GM19193 (cell line): ENCODE results near the gene MFAP2.

Experiments used
- POLR2A ChIP-seq: IDR thresholded peaks from 4 replicates; pipeline ENCODE4 v1.6.1; 2011; ENCODE audit not compliant: insufficient read depth, insufficient read length; ENCODE audit errors: extremely low read depth

The MFAP2 gene

DNA sequence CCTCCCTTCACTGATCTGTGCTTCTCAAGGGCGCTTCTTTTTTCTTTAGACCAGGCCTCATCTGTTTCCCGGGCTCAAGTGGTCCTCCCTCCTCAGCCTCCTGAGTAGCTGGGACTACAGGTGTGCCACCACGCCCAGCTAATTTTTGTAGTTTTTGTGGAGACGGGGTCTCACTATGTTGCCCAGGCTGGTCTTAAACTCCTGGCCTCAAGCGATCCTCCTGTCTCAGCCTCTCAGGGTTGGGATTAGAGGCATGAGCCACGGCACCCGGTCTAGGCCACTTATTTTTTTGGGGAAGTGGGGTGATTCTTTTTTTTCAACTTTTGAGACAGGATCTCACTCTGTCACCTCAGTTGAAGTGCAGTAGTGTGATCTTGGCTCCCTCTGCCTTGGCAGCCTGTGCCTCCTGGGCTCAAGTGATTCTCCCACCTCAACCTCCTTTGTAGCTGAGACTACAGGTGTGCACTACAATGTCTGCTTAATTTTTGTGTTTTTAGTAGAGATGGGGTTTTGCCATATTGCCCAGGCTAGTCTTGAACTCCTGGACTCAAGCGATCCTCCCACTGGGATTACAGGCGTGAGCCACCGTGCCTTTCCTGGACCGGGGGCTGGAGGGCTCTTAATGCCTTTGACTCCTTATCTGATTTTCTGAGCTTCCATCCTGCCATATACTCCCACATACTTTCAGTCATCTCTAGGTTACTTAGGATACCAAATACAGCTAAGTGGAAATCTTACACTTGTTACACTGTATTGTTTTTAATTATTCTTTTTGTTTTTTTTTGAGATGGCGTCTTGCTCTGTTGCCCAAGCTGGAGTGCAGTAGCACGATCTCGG is 18.9 kb downstream of the MFAP2 start:
- no peak for TF ChIP-seq POLR2A

DNA sequence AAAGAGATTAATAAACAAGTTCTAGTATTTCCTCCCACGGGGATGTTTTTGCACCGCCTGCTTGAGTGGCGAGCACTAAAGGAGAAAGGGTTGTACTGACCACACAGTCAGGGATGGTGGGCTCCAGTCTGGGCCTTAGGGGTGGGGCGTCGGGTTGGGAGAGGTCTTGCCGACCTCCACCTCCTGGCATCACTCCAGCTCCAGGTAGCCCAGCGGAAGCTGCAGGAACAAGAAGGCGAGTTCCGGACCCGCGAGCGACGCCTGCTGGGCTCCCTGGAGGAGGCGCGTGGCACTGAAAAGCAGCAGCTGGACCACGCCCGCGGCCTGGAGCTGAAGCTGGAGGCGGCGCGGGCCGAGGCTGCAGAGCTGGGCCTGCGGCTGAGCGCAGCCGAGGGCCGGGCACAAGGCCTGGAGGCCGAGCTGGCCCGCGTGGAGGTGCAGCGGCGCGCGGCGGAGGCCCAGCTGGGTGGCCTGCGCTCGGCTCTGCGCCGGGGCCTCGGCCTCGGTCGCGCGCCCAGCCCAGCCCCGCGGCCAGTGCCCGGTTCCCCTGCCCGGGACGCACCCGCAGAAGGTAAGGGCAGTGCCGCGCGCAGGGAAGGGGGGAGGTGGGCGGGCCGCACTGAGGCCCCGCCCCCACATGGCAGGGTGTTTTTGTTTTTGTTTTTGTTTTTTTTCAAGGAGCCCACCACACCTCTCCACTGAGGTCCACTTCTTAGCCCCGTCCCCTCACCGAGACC is 19.7 kb downstream of the MFAP2 start:
- peak; percentile 46 for TF ChIP-seq POLR2A

DNA sequence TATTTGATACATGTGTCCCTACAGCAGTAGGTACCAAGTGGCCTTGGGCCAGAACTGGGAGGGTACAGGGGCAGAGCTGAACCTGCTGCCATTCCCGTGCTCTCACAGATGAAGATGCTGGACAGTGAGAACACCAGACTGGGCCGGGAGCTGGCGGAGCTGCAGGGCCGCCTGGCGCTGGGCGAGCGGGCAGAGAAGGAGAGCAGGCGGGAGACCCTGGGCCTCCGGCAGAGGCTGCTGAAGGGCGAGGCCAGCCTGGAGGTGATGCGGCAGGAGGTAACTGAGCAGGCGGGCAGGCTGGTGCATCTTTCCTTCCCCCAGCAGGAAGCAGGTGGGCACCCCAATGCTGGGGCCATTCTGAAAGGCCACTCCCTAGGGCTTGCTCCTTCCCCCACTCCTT is 21.9 kb downstream of the MFAP2 start:
- TF ChIP-seq POLR2A = no peak

DNA sequence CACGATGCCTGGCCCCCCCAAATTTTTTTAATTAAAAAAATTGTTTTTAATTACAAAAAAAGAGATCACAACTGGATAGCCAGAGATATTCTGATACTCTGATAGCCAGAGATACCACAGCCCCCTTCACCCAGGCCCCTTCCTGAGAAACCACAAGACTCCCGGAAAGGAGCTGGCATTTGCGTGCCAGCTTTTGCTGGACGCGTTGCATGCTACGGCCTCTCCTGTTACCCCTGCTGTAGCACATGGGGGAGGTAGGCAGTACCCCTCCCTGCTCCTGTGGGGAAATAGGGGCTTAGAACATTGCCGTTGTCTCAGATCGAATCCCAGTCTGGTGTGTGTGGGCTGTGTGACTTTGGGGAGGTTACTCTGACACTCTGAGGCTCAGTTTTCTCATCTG is 22.7 kb downstream of the MFAP2 start:
- no peak for TF ChIP-seq POLR2A

DNA sequence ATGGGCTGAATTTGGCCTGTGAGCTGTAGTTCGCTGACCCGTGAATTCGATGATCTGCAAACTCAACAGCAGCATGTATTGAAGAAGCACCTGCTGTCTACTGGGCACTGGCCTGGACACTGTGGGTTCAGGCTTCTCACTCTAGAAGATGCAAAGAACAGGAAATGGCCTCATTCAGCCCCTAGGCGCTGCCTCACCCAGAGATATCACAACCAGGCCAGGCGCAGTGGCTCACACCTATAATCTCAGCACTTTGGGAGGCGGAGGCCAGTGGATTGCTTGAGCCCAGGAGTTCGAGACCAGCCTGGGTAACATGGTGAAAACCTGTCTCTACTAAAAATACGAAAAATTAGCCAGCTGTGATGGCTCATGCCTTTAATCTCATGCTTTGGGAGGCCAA is 23.6 kb downstream of the MFAP2 start:
- no peak for TF ChIP-seq POLR2A

DNA sequence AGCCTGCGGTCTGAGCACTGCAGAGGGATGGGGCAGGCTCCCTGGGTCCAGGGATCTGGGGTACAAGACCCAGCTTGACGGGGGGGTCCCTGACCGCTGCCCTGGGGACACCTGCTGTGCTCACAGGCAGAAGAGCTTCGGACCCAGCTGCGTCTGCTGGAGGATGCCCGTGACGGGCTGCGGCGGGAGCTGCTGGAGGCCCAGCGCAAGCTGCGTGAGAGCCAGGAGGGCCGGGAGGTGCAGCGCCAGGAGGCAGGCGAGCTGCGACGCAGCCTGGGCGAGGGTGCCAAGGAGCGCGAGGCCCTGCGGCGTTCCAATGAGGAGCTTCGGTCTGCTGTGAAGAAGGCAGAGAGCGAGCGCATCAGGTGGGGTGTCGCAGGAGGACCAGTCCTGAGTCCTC is 25.2 kb downstream of the MFAP2 start:
- no peak for TF ChIP-seq POLR2A

DNA sequence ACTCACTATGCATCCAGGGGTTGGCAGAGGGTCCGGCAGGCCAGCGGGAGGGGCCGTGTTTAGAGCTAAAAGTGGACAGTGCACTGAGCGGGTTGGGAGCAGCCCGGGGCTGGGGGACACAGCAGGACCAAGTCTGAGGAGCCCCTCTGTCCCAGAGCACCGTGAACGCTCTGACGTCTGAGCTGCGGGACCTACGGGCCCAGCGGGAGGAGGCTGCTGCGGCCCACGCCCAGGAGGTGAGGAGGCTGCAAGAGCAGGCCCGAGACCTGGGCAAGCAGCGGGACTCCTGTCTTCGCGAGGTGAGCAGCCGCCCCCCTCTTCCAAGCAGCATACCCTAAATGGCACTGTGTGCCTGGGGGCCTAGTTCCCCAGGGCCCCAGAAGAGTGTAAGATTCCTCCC is 25.8 kb downstream of the MFAP2 start:
- TF ChIP-seq POLR2A = no peak

DNA sequence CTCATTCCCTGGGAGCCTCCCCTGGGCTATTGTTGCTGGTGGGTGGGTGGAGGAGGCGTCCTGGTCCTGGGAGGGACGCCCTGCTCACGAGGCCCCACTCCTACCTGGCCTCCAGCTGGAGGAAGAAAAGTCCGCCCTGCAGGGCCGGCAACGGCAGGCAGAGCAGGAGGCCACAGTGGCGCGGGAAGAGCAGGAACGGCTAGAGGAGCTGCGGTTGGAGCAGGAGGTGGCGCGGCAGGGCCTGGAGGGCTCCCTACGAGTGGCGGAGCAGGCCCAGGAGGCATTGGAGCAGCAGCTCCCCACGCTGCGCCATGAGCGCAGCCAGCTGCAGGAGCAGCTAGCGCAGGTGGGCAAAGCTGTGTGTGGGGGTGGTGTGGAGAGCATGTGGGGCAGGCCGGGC is 33.8 kb downstream of the MFAP2 start:
- no peak for TF ChIP-seq POLR2A

DNA sequence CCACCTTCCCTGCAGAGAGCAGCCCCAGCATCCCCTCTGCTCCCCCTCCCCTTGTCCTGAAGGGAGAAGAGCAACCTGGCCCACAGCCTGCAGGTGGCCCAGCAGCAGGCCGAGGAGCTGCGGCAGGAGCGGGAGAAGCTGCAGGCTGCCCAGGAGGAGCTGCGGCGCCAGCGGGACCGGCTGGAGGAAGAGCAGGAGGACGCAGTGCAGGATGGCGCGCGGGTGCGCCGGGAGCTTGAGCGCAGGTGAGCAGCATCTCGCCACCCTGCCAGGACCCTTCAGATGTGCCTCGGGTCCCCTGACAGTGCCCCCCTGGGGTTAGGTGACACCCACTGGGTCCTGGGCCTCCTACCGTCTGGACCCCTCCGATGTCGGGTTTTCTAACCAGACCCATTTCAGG is 36.4 kb downstream of the MFAP2 start:
- no peak for TF ChIP-seq POLR2A

DNA sequence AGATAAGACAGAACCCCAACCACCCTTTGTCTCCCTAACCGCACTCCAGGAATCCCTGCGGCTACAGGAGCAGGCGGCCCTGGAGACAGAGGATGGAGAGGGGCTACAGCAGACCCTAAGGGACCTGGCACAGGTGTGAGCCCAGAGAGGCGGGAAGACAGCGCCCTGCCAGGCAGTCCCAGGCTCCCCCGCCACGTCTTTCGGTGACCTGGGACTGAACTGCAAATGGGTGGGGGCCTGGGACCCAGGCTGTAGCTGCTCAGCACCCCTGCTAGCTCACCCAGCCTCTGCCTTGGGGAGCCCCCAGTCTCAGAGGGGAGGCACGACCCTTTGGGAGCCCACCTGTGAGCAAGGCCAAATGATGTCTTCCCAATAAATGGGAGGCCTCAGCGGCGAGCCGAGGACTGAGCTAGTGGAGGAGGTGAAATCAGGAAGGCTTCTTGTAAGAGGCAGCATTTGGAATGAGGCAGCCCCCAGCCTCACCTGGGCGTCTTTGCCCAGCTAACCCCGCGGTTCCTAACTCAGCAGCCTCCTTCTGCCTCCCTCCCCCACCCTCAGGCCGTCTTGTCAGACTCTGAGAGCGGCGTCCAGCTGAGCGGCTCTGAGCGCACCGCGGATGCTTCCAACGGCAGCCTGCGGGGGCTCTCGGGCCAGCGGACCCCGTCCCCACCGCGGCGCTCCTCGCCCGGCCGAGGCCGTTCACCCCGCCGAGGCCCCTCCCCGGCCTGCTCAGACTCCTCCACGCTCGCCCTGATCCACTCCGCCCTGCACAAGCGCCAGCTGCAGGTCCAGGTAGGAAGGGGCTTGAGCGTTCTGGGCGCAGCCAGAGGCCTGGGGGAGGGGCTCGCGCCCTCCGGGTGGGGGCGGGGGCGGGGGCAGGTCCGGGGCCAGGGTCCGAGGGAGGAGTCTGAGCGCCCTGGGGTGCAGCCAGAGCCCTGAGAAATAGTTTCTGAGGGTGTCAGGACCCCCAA is 41.8 kb downstream of the MFAP2 start:
- TF ChIP-seq POLR2A = no peak

DNA sequence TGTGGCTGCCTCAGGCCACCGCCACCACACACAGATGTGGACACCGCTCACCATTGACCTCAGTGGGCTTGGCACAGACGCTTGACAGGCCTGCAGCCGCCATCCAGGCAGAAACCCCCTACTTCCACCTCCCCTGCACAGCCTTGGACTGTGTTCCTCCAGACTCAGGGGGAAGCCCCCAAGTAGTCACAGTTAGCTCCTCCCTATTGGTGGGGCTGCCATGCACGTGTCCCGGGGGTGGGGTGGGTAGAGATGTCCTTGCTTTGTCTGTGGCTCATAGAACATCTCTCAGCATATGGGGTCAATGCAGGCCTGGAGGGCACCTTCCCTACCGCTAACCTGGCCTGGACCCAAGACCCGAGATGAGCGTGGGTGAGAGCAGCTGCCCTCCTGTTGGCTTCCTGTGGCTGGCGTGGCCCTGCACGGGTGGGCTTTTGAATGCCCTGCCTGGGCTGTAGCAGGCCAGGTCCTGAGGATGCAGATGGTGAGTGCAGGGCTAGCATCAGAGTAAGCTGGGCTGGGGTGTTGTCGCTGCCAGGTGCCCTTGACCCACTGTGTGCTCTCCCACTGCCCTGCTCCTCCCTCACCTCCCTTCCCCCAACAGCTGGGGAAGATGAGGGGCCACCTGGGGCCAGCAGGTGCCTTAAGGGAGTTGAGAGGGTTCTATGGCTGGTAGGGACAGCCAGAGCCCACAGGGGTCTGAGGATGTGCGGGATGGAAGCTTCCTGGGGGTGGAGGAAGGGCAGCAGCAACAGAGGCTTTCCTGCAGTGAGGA is 52.5 kb downstream of the MFAP2 start:
- TF ChIP-seq POLR2A = no peak

DNA sequence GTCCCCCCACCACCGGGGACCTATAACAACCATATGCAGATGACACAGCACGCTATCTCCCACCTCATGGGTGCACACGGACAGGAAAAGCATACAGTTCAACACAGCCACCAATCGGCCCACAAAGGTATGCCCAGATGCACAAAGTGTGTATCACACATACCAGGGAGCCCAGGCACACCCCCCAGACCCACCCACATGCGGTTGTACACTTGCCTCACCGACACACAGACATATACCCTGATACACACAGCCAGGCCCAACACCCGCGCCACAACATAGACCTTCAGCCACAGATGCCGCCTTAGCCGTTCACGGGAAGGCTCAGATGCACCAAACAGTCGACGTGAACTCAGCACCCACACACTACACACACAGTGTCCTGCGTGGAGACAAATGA is 53.2 kb downstream of the MFAP2 start:
- TF ChIP-seq POLR2A = no peak

DNA sequence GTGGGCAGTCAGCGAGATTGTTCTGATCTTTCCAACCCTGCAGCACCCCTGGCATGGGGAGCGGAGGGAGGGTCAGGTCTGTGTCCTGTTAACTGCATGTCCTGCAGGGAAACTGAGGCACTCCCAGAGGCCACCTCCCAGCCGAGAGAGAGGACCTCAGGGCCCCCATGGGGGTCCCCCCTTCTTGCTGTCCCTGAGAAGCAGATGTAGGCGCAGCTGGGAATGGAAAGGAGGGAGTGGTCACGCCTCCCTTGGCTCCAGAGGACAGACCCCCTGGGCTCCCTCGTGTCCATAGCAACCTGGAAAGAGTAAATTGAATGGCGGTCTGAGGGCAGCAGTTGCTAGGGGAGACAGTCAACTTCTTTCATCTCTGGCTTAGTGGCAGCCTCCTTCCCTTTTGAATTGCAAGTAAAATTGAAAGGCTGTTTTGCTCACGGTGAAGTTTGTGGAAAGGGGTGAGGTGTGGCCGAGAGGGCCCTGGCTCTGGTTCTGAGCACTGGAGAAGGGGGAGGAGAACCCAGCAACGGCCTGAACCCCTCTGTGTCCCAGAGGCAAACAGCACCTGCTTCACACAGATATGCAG is 53.8 kb downstream of the MFAP2 start:
- no peak for TF ChIP-seq POLR2A
